Endometrial microvascular endothelial cells (primary cell): ENCODE data around the gene ROCK2. TPM values are rescaled to one million over a fixed set of nuclear protein-coding genes. Genes with fewer than 3 reads are reported as not detected.
"Not testable (repeated sequence)": the region's sequence is repeated elsewhere in the genome, so short reads cannot be mapped to it uniquely, and the experiment has no call there.

Experiments used
- in situ Hi-C: cut with HindIII; loops from 2 replicates; pipeline ENCODE4 v1.10.0; 2017; ENCODE audit warnings: low sequenced_read_pairs, low pct_unique_long_range_greater_than_20kb; ENCODE audit errors: inconsistent ontology term
- total RNA-seq: library from RNA; depleted of rRNA; stranded (reverse); fragments of >200 nt; gene quantifications from one replicate; pipeline ENCODE4 v1.2.3, GENCODE V29; 2015; ENCODE audit errors: inconsistent ontology term

The ROCK2 gene
- total RNA-seq, 1 donor from 2014 or later: 39.5 TPM

DNA sequence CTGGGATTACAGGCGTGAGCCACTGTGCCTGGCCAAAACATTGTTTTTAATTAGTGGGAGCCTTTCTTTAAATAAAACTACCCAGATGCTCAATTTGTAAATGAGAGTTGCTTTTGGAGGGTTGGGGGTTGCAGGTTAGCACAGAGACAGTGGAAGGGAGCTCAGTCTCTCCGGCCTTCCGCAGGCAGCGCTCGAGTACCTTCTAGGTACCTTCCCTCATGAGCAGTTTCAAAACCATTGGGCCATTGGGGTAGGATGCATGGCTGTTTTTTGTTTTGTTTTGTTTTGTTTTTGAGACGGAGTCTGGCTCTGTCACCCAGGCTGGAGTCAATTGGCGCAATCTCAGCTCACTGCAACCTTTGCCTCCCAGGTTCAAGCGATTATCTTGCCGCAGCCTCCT, 170.2 kb downstream of the ROCK2 start:
- in situ Hi-C loops: no loop called here

DNA sequence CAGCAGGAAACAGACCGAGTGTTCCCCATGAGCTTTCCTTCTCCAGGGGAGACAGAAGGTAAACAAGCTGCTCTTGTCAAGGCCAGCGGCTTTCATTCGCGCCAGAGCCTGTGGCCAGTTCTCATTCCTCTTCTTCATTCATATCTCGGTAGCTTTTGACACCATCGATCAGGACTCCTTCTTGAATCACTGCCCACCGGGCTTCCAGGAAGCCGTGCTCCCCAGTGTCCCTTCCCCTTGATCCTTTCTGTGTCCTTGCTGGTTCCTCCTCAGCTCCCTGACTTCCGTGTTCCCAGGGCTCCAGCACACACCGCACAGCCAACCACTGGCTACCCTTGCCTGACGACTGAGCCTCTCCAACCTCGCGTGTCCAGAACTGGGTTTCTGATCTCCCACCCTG, 175.1 kb downstream of the ROCK2 start:
- in situ Hi-C loops: no loop called here

DNA sequence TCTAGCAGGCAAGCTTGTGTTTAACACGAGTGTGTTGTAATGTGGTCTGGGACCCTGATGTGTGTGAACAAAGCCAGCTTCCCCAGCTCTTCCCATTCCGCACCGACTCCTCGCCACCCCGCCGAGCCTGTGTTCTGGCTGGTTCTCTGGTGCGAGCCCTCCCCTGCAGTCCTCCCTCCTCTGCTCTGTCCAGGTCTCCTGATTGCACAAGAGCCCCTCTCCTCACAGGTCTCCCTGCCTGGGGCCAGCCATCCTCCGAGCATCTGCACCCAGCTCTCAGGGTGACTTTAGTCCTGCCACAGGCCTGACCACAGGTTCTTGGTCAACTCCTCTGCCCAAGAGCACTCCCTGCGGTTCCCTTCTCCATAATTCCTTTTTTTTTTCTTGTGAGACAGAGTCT, 175.9 kb downstream of the ROCK2 start:
- in situ Hi-C loops: no loop called here

DNA sequence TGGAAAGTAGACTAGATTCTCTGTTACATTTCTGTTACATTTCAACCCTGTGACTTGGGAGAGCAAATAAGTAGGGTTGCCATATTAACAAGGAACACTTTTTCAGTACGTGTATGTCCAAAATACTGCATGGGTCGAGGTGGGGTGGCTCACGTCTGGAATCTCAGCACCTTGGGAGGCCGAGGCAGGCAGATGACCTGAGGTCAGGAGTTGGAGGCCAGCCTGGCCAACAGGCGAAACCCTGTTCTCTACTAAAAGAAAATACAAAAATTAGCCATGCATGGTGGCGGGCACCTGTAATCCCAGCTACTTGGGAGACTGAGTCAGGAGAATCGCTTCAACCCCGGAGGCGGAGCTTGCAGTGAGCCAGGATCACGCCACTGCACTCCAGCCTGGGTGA, 178.0 kb downstream of the ROCK2 start:
- in situ Hi-C loops: no loop called here

DNA sequence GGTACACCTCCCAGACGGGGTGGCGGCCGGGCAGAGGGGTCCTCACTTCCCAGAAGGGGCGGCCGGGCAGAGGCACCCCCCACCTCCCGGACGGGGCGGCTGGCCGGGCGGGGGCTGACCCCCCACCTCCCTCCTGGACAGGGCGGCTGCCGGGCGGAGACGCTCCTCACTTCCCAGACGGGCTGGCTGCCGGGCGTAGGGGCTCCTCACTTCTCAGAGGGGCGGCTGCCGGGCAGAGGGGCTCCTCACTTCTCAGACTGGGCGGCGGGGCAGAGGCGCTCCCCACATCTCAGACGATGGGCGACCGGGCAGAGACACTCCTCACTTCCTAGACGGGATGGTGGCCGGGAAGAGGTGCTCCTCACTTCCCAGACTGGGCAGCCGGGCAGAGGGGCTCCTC, 179.4 kb downstream of the ROCK2 start:
- in situ Hi-C loops: not testable (repeated sequence)

DNA sequence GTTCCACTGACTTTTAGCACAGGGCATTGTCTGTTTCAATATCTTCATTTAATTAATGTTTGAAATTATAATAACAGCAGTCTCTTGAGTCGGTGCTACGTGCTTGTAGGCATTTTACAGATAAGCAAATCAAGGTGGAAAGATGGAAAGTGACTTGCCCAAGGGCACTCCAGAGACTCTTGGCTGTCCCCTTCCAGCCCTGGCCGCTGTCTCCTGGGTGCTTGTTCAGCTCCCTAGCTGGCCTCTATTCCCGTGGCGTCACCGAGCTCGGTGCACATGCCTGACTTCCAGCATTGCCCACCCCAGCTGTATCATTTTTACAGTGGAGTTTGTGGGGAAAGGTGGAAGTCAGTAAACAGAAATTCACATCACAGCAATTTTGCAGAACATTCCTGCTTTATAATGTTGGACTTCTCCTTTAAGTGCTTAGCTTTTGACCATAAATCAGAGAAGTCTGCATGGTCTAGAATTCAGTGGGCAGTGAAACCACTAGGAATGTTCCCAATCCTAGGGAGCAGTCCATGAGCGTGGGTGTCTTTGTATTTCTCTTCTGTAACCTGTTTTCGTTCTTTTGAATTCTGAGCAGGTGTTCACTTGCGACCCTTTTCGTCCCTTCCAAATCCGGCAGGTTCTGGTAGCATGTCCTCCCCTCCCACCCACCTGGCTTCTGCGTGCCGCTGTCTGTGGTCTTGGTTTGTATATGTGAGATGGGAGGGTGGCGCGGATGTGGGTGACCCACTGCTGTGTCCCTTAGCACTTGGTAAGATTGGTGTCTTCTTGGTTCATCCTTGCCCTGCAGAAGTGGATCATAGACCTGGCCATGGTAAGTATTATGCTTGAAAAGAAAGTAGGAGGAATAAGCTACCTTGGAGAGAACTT, 180.8 kb downstream of the ROCK2 start:
- in situ Hi-C loops: no loop called here

DNA sequence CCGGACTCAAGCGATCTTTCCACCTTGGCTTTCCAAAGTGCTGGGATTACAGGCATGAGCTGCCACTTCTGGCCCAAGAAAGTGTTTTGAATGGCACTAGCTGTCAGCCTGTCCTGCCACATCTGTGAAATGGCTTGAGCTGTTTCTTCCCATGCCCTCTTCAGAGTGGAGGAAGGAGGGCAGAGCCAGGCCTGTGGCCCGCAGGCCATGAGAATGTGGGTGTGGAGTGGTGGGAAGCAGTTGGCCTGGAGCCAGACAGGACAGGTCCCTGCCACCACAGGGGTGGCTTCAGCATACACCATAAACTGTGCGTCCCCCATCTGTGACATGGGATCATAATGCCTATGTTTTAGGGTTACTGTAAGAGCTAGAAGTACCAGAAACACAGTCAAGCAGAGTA, 182.7 kb downstream of the ROCK2 start:
- in situ Hi-C loops: no loop called here

DNA sequence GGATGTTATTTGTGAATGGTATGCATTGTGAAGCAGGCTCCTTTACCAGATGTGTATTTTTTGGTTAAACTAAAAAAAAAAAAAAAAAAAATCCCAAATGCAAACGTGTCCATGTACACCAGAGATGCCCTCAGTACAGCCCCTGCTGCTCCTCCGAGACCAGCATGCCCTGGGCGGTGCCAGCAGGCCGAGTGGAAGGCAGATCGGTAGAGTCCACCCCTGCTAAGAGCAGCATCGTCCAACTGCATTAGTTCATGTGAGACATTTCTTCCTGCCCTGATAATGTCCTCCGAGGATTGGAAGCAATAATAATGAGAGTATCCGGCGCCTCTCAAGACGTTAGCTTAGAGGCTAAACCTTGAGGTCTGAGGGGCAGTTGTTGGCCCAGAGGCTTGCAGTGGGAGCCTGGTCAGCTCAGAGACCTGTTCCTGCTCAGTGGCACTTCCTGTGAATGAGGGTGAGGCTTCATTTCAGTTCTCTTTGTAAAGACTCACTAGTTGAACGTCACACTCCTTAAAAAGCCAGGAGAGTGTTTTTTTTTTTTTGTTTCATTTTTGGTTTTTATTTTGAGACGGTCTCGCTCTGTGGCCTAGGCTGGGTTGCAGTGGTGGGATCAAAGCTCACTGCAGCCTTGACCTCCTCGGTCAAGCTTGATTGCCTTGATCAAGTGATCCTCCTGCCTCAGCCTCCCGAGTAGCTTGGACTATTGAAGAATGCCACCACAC, 183.5 kb downstream of the ROCK2 start:
- in situ Hi-C loops: no loop called here

DNA sequence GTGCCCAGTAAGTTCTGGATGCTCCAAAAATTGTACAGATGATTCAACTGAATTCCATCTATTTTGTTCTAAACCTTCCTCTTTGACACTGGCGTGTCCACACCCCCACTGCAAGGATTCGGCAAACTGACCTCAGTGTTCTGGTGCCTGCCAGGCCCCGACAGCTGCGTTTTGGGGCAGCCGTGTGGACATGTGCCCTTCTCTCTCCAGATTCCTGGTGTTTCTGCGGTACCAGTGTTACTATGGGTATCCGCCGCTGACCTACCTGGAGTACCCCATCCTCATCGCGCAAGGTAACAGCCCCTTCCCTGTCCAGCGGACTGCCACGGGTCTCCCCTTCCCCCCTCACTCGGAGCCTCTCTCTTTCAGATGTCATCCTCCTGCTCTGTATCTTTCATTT, 184.2 kb downstream of the ROCK2 start:
- in situ Hi-C loops: no loop called here

DNA sequence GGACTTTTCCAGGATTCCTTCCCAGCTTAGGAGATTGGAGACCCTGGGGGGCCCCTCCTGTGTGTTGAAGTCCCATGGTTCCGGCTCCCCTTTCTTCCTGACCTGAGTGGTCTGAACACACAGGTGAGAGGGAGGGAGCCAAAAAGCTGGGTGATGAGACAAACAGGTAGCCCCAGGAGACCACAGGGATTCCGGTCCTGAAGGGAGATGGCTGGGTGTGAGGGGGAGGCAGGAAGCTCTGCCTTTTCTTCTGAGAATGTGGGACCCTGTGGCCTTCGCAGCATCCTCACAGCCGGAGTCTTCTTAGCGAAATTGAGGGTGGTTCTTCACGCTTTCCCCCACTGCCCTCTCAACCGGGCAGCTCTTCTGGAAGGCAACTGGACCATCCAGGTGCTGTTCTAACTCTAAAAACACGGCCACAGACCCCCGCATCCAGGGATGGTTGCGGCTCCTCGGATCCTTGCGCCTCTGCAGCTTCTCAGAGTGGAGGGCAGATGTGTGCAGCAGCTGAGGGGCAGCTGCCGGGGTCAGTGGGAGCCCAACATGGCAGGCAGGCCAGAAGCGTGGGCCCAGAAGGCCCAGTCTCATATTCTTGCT, 184.8 kb downstream of the ROCK2 start:
- in situ Hi-C loops: no loop called here

DNA sequence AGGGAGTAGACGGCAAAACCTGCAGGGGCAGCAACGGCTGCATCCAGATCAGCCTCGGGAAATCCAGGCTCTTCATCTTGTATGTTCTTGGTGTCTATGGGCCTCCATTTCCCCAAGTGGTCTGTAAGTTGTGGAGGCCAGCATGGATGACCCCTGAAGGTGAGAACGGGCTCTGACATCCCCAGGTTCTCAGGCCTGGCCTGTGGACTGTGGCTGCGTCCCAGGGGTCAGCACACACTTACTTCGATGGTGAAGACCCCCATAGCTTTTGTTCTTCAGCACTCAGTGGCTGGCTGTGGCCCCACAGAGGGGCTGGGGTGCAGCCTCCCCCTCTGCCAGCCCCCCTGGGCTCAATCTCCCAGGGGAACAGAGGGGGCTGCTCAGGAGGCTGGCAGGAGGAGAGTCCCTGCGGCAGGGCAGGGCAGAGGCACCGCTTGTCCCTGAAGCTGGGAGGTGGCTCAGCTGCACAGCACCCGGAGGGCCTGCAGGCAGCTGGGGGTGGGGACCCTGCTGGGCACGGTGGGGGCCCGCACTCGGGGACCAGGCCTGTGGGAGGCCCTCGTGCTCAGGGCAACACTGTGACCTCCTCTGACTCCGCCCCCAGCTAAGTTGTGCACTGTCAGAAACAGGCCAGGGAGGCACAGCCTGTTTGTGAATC, 185.4 kb downstream of the ROCK2 start:
- in situ Hi-C loops: no loop called here

DNA sequence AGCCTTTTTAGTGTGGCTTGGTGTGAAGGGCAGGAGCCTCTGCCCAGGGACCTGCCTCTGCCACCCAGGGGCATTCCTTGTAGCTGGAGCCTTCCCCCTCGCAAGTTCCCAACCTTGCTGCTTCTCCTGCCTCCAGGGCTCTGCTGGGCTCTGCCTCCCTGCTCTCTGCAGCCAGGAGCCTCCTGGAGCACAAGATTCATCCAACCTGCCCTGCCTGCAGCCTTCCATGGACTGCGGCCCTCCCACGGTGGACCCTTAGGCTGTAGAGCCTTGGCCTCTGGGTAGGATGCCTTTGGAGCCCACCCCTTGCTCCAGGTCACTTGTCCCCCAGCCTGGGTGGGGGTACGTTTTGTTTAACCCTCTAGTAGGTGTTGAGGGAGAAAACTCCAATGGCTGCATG, 186.7 kb downstream of the ROCK2 start:
- in situ Hi-C loops: no loop called here

DNA sequence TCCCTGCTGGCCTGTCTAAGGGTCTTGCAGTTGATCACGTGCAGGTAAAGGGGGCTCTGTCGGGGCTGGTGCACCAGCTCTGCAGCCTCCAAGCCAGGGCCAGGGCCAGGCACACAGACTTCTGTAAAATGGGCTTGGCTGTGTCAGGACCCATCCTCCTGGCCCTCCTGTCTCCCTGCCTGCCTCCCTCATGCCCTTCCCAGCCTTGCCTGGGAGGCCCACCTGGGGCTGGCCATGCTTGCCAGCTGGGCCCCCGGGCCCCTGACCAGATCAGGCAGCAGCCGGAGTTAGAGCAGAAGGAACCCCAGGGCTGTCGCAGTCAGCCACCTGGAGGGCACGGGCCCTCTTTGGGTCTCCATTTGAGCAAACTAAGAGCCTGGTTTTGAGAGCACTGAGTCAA, 187.1 kb downstream of the ROCK2 start:
- in situ Hi-C loops: no loop called here

DNA sequence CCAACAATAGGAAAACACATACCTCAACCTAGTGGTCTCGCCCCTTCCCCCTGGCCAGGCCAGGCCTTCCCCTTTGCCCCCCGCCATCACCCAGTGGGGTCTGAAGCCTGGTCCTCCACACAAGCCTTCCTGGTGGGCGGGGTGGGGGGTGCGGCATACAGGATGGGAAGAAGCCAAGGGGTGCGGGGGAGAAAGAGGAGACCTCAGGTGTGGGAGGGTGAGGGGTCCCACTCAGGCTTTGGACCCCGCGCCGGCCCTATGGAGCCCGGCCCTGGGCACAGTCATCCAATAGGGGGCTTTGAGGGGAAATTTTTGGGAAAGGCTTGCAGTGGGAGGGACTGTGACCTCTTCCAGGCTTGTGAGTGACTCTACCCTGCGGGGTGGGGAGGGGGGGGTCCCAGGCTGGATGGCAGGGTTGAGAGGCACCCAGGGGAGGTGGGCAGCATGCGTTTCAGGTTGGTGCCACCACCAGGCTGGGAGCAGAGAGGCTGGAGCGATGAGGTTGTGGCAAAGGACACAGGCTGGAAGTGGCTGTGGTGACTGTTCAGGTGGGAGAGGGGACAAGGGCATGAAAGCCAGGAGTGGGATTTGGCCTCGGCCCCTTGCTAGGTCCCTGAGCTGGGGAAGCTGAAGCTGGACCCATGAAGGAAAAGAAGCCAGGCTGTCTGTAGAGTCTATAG, 187.9 kb downstream of the ROCK2 start:
- in situ Hi-C loops: no loop called here

DNA sequence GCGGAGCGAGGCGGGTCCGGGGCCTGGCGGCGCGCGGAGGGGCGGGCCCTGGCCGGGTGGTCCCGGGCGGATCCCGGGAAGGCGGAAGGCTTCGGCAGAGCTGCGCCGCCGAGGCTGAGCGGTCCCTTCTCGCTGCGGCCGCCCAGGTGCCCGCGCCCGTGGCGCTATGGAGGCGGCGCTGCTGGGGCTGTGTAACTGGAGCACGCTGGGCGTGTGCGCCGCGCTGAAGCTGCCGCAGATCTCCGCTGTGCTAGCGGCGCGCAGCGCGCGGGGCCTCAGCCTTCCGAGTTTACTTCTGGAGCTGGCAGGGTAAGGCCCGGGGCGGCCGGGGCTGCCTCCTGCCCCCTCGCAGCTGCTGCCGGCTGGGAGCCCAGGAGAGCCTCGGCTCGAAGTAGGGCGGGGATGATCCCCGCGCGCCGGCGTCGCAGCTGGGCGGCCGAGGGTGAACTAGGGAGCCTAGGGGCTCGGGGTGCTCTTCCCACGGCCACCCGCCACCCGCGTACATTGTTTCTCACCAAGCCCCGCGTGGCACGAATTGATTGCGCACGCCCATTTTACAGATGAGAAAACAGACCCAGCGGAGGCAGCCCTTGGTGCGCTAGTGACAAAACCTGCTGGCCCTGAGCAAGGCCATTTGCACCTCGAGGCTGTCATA, 188.9 kb downstream of the ROCK2 start, which contains the start of gene SLC66A3:
Gene SLC66A3, plus strand, starts transcription at position 87 of the 655 bp plus-strand sequence. Its CDS starts 80 bp downstream, at position 167.
- in situ Hi-C loops: no loop called here

DNA sequence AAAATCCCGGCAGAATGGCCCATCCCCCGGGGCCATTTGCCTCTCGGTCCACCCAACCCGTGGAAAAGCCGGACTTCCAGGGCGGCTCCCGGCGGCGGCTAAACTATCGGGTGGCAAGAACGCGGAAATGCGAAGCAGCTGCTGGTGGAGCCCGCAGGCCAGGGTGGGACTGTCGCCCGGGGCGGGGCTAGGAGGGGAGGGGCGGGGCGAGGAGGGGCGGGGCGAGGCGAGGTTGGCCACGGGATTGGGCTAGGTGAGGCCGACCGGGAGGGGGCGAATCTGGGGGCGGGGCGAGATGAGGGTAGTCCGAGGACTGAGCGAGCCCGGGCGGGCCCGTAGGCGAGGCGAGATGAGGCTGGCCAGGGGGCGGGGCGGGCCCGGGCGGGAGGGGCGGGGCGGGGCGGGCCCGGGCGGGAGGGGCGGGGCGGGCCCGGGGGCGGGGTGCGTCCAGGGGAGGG, 189.5 kb downstream of the ROCK2 start:
- in situ Hi-C loops: no loop called here

DNA sequence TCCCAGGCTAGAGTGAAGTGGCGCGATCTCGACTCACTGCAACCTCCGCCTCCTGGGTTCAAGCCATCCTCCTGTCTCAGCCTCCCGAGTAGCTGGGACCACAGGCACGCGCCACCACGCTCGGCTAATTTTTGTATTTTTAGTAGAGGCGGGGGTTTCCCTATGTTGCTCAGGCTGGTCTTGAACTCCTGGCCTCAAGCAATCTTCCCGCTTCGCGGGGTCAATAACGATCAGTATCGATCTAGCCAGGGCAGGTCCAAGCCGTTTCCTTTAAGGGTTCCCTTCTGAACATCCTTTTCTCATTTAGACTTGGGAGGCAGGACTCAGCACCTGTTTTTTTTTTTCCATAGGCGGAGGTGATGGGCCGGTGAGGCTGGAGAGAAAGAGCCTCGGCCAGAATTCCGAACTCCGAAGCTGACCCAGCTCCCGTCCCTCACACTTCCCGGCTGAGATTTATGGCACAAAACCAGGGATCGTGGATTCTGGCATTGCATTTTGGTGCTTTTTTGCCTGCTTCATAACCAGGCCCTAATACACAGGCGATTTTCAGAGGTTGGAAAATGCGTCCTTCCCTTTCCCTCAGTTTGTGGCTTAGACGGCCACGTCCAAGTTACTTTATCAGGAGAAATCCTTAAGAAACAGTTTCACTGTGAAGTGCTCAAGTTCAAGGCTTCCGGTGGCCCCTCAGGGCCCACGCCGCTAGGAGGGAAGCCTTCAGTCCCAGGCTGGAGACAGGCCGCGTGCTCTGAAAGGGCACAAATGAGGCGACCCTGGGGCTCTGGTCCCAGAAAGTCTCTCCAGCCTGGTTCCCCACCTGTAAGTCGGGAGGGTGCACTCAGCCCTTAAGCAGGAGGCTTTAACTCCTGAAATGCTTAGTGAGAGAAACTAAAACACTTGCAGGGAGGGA, 190.2 kb downstream of the ROCK2 start:
- in situ Hi-C loops: no loop called here
